K562 (cell line): Measurements from ENCODE around the gene VWA7. TPM values are rescaled to one million over a fixed set of nuclear protein-coding genes. Genes with fewer than 3 reads are reported as not detected.

ENCODE experiments used
- CEBPB ChIP-seq: fragments of 450-650 bp; IDR thresholded peaks from 2 replicates; pipeline ENCODE4 v1.6.1; 2016; ENCODE audit warnings: missing genetic modification characterization, missing compliant biosample characterization
- CHAMP1 ChIP-seq: fragments of 450-650 bp; IDR thresholded peaks from 2 replicates; pipeline ENCODE4 v1.6.1; 2016; ENCODE audit warnings: mild to moderate bottlenecking
- CREBBP ChIP-seq: IDR thresholded peaks from one replicate; pipeline ENCODE4 v1.6.1; 2012; ENCODE audit warnings: low read depth, mild to moderate bottlenecking, control low read depth, inconsistent platforms, low read length
- DNMT1 ChIP-seq: fragments of 450-650 bp; IDR thresholded peaks from 2 replicates; pipeline ENCODE4 v1.6.1; 2016; ENCODE audit warnings: antibody characterized with exemption, mild to moderate bottlenecking
- ELF1 ChIP-seq: fragments of 200-800 bp; sonication (Bioruptor generic); IDR thresholded peaks from 2 replicates; pipeline ENCODE4 v1.6.1; 2016; ENCODE audit warnings: missing genetic modification characterization, missing compliant biosample characterization
- FOSL1 ChIP-seq: fragments of 200-800 bp; sonication (Bioruptor generic); conservative IDR thresholded peaks from 2 replicates; pipeline ENCODE4 v1.6.1; 2016; ENCODE audit warnings: missing genetic modification characterization, missing compliant biosample characterization
- GTF3C2 ChIP-seq: IDR thresholded peaks from 3 replicates; pipeline ENCODE4 v1.6.1; 2011; ENCODE audit warnings: borderline replicate concordance, mild to moderate bottlenecking, moderate library complexity; ENCODE audit not compliant: insufficient read length; ENCODE audit errors: extremely low read depth
- HNRNPLL ChIP-seq: fragments of 200-400 bp; formaldehyde crosslinking; IDR thresholded peaks from 2 replicates; pipeline ENCODE4 v1.6.1; 2017; ENCODE audit warnings: low read length, low read depth, mild to moderate bottlenecking; ENCODE audit not compliant: poor library complexity, severe bottlenecking
- JUNB ChIP-seq: fragments of 450-650 bp; formaldehyde crosslinking; conservative IDR thresholded peaks from 2 replicates; pipeline ENCODE4 v1.4.0; 2020; ENCODE audit warnings: mild to moderate bottlenecking
- KDM4B ChIP-seq, 2 experiments: fragments of 450-650 bp in 1 of 2; sonication (generic) in 1 of 2; IDR thresholded peaks; 2 replicates each; pipeline ENCODE4 v1.6.1; 2016 to 2017; ENCODE audit warnings: borderline replicate concordance in 2 of 2, antibody characterized with exemption in 1 of 2, low read depth in 1 of 2, mild to moderate bottlenecking in 1 of 2
- SAFB ChIP-seq: fragments of 200-400 bp; formaldehyde crosslinking; IDR thresholded peaks from 2 replicates; pipeline ENCODE4 v1.6.1; 2017; ENCODE audit warnings: low read depth, low read length, borderline replicate concordance
- SFPQ ChIP-seq: fragments of 200-400 bp; formaldehyde crosslinking; IDR thresholded peaks from 2 replicates; pipeline ENCODE4 v1.6.1; 2017; ENCODE audit warnings: mild to moderate bottlenecking, low read depth, low read length, moderate library complexity
- SP2 ChIP-seq: IDR thresholded peaks from 2 replicates; pipeline ENCODE4 v1.6.1; 2011; ENCODE audit warnings: mild to moderate bottlenecking, low read depth, low read length, moderate library complexity; ENCODE audit not compliant: poor library complexity, severe bottlenecking; ENCODE audit errors: extremely low read depth
- SREBF1 ChIP-seq: fragments of 150-350 bp; IDR thresholded peaks from 2 replicates; pipeline ENCODE4 v1.6.1; 2014; ENCODE audit warnings: antibody characterized with exemption, low read depth, low read length, borderline replicate concordance
- TEAD2 ChIP-seq: fragments of 450-650 bp; IDR thresholded peaks from 2 replicates; pipeline ENCODE4 v1.6.1; 2016; ENCODE audit warnings: missing genetic modification characterization, control low read depth, missing compliant biosample characterization
- ZBTB26 ChIP-seq: fragments of 450-650 bp; formaldehyde crosslinking; IDR thresholded peaks from 2 replicates; pipeline ENCODE4 v1.4.0; 2022; ENCODE audit warnings: missing genetic modification characterization
- ZEB2 ChIP-seq: fragments of 450-650 bp; IDR thresholded peaks from 2 replicates; pipeline ENCODE4 v1.6.1; 2016
- ZFP1 ChIP-seq: fragments of 450-650 bp; formaldehyde crosslinking; IDR thresholded peaks from 2 replicates; pipeline ENCODE4 v1.4.0; 2020; ENCODE audit warnings: mild to moderate bottlenecking, mixed read lengths
- ZNF707 ChIP-seq: fragments of 250-450 bp; sonication (Bioruptor Pico); conservative IDR thresholded peaks from 2 replicates; pipeline ENCODE4 v1.8.0; 2022; ENCODE audit warnings: inconsistent platforms, mild to moderate bottlenecking, moderate library complexity
- polyA plus RNA-seq, 8 experiments: library from polyadenylated mRNA; depleted of rRNA in 4 of 8; stranded (reverse) in 5 of 8; unstranded in 3 of 8; fragments of >200 nt; fragmentation: Nextera tagmentation in 2 of 8; fragmentation: Illumina TruSeq in 1 of 8; extraction: Ambion mirVana in 2 of 8; extraction: Trizol in 1 of 8; gene quantifications; 2 replicates each; pipeline versions ENCODE4 v1.2.1 to v1.2.3, GENCODE V29; 2011 to 2014; ENCODE audit warnings: inconsistent platforms in 1 of 8, missing spikeins in 1 of 8
- total RNA-seq, 7 experiments: library from RNA; depleted of rRNA in 6 of 7; stranded (reverse); fragments of >200 nt in 6 of 7; fragmentation: Illumina TruSeq in 2 of 7; extraction: Trizol in 2 of 7; gene quantifications; 2 replicates each; pipeline versions ENCODE4 v1.2.1 to v1.2.3, GENCODE V29; 2011 to 2021; ENCODE audit warnings: low replicate concordance in 1 of 7

Gene VWA7
- total and polyA plus RNA-seq, 9 of the 15 experiments (the other 6 are each of a cell fraction or from before 2014, with no cell fraction given): 0.18 to 2.9 (median 0.95) TPM

- TF ChIP-seq CEBPB (tag): no peak; the same call in 1 of the 2 replicates
- no peak for TF ChIP-seq CHAMP1
- TF ChIP-seq FOSL1 (tag): no peak
- TF ChIP-seq SAFB: no peak
- no peak for TF ChIP-seq ELF1 (tag)
- TF ChIP-seq ZEB2: no peak
- TF ChIP-seq TEAD2 (tag): no peak
- TF ChIP-seq SFPQ: no peak
- no peak for TF ChIP-seq HNRNPLL
- no peak for TF ChIP-seq GTF3C2
- no peak for TF ChIP-seq ZBTB26 (CRISPR knock-in tag)
- TF ChIP-seq SP2: no peak
- TF ChIP-seq KDM4B (IDR thresholded peaks at IDR 0.05; ENCODE audit: borderline replicate concordance in 2 of 2, low read depth in 1 of 2): no peak
- TF ChIP-seq SREBF1: no peak
- no peak for TF ChIP-seq DNMT1
- no peak for TF ChIP-seq ZFP1
- TF ChIP-seq JUNB (CRISPR knock-in tag): no peak
- no peak for TF ChIP-seq CREBBP
- no peak for TF ChIP-seq ZNF707 (CRISPR knock-in tag)
Observed at GRCh38 chr6:31813465-31813849, 36.3 kb upstream of the VWA7 start (continued).
